Right atrium auricular region (tissue), 2 donors: ENCODE measurements around the gene PRKAG2. TPM values are rescaled to one million over a fixed set of nuclear protein-coding genes. Genes with fewer than 3 reads are reported as not detected.

Experiments
- DNase-seq: peaks from one replicate; pipeline ENCODE4 v3.0.0-alpha.2; 2019; ENCODE audit warnings: low spot score
- H3K27ac ChIP-seq, 2 donors: fragments of 200-600 bp; sonication (generic); 1 replicate in 1 of 2; 2 replicates in 1 of 2; pipeline ENCODE4 v1.5.1; 2016 to 2019
- H3K27me3 ChIP-seq, 2 donors: fragments of 200-600 bp; sonication (generic); one replicate each; pipeline versions ENCODE4 v1.5.1 to v1.6.0; 2017 to 2019
- H3K36me3 ChIP-seq: fragments of 200-600 bp; sonication (generic); one replicate; pipeline ENCODE4 v1.5.1; 2016
- H3K4me1 ChIP-seq, 2 donors: fragments of 200-600 bp; sonication (generic); one replicate each; pipeline versions ENCODE4 v1.5.1 to v1.6.0; 2017 to 2019
- H3K4me3 ChIP-seq, 2 donors: fragments of 200-600 bp; sonication (generic); 1 replicate in 1 of 2; 2 replicates in 1 of 2; pipeline ENCODE4 v1.5.1; 2017 to 2019; ENCODE audit warnings: mild to moderate bottlenecking in 1 of 2, moderate library complexity in 1 of 2
- H3K9me3 ChIP-seq, 2 donors: fragments of 200-600 bp; sonication (generic); one replicate each; pipeline ENCODE4 v1.5.1; 2019
- total RNA-seq, 2 donors: library from RNA; depleted of rRNA; stranded (reverse); fragments of >200 nt; gene quantifications; one replicate each; pipeline ENCODE4 v1.1.0, GENCODE V29; 2016
- TF ChIP-seq, protein P1 (sequence below), 2 donors: fragments of 200-600 bp; sonication (generic); IDR thresholded peaks; one replicate each; pipeline ENCODE4 v1.5.1; 2019; ENCODE audit warnings: antibody characterized with exemption in 2 of 2

The PRKAG2 gene
- total RNA-seq, 2 donors from 2014 or later = 133 to 177 TPM

DNA sequence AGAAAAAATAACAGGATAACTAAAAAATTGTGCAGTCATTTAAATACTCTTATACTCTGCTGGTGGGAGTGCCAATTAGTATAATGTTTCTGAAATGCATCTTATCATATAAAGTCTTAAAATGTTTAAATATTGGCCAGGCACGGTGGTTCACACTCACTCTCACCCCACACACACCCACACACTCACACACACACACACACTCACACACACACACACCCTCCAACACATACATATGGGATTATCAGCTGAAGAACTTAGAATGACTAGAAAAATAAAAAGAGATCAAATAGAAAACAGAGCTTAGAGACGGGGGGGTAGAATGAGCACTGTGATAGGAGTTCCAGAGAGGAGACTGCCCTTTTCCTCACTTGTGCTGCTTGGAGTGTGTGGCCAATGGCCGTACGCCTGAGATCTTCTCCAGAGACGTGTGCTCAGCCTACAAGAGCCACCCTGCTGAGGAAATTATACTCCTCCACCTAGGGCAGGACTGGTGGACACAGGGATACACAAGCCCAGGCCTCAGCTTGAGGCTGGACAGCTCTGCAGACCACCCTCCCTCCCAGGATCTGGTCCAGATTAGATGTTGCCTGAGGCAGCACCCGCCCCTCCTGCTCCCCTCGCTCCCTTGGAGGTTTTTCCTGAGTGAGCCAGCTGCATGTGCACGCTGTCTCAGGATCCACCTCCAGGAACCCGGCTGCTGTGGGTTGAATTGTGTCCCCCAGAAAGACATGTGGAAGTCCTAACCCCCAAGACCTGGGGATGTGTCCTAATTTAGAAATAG is 26.5 kb upstream of the PRKAG2 start:
- H3K27me3 ChIP-seq = no peaks in the 10 kb centered on the region
- H3K4me1 ChIP-seq = no peaks in the 10 kb centered on the region
- no peak overlapping the region for H3K4me3 ChIP-seq
- H3K9me3 ChIP-seq = no peaks in the 10 kb centered on the region
- no peak for DNase-seq
- no peak overlapping the region for H3K27ac ChIP-seq
- no peaks in the 10 kb centered on the region for H3K36me3 ChIP-seq
- TF ChIP-seq, protein P1, sequence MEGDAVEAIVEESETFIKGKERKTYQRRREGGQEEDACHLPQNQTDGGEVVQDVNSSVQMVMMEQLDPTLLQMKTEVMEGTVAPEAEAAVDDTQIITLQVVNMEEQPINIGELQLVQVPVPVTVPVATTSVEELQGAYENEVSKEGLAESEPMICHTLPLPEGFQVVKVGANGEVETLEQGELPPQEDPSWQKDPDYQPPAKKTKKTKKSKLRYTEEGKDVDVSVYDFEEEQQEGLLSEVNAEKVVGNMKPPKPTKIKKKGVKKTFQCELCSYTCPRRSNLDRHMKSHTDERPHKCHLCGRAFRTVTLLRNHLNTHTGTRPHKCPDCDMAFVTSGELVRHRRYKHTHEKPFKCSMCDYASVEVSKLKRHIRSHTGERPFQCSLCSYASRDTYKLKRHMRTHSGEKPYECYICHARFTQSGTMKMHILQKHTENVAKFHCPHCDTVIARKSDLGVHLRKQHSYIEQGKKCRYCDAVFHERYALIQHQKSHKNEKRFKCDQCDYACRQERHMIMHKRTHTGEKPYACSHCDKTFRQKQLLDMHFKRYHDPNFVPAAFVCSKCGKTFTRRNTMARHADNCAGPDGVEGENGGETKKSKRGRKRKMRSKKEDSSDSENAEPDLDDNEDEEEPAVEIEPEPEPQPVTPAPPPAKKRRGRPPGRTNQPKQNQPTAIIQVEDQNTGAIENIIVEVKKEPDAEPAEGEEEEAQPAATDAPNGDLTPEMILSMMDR (IDR thresholded peaks at IDR 0.05) = no peak

DNA sequence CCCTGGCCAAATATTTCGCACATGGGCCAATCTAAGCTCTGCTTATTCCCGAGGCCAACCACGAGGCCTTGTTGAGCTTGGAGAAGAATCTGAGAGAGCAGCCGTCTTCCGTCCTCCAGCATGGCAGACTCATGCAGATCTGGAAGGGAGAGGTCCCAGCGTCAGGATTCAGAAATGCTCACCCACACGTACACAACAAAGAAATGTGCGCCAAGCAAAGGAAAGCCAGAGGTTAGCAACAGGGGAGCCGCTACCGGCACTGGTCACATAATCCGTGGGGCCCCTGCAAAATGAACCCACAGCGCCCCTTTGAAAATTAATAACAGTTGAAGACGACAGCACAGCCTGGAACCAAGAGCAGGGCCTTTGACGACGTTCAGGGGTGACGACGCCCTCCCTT is 25.4 kb upstream of the PRKAG2 start:
- H3K27me3 ChIP-seq = no peaks in the 10 kb centered on the region
- no peak overlapping the region for H3K27ac ChIP-seq
- H3K4me3 ChIP-seq = no peak overlapping the region
- DNase-seq = no peak
- H3K9me3 ChIP-seq = no peaks in the 10 kb centered on the region
- TF ChIP-seq, protein P1 (IDR thresholded peaks at IDR 0.05) = no peak
- H3K36me3 ChIP-seq = no peaks in the 10 kb centered on the region
- peaks cover 0 to 2% of the 10 kb centered on the region in 2 donors for H3K4me1 ChIP-seq

DNA sequence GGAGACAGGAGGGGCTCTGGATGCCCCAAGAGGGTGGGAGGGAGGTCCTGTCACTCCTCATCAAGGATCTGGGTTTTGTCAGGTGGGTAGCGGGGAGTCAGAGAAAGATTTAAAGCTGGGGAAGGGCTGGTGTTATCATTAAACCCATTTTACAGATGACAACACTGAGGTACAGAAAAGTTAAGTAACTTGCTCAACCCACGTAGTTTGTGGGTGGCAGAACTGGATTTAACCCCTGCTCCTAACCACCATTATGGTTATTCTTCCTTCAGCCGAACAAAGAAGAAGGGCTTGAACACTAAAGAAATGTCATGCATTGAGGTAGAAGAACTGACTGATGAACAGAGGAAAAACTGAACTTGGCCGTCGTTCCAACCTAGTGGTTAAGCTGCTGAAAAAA is 24.9 kb upstream of the PRKAG2 start:
- no peaks in the 10 kb centered on the region for H3K9me3 ChIP-seq
- TF ChIP-seq, protein P1 (IDR thresholded peaks at IDR 0.05) = no peak
- no peaks in the 10 kb centered on the region for H3K27me3 ChIP-seq
- H3K4me1 ChIP-seq = peaks cover 0 to 6% of the 10 kb centered on the region in 2 donors
- DNase-seq = no peak
- no peaks in the 10 kb centered on the region for H3K36me3 ChIP-seq
- H3K4me3 ChIP-seq = no peak overlapping the region
- H3K27ac ChIP-seq = no peak overlapping the region

DNA sequence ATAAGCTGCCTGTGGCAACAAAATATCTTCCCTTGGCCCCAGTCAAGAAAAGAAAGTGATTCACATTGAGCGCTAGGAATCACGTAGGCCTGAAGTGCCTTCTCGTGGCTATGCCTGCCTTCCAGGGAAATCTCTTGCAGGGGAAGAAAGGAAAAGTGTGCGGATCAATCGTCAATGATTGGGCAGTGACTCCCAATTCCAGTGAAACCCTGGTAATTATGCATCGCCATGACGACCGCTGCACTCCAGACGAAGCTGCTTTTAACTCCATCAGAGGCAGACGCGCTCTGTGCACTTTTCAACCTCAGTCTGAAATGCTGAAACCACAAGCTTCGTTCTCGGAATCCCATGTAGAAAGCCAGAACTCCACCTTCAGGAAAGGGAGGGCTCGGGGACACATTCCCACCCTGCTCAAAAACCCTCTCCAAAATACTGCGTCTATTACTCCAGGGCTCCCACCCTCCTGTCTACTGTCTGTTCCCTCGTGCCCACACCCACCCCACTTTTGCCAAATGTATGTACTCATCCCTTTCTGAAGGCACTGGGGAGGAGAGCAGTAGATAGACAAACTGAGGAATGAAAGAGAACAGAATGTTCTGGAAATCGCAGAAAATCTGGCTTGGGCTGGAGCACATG is 24.2 kb upstream of the PRKAG2 start:
- no peaks in the 10 kb centered on the region for H3K27me3 ChIP-seq
- no peaks in the 10 kb centered on the region for H3K36me3 ChIP-seq
- DNase-seq = no peak
- no peaks in the 10 kb centered on the region for H3K9me3 ChIP-seq
- no peak overlapping the region for H3K4me3 ChIP-seq
- H3K27ac ChIP-seq = no peak overlapping the region
- H3K4me1 ChIP-seq = peaks cover 0 to 7% of the 10 kb centered on the region in 2 donors
- TF ChIP-seq, protein P1 (IDR thresholded peaks at IDR 0.05) = no peak

DNA sequence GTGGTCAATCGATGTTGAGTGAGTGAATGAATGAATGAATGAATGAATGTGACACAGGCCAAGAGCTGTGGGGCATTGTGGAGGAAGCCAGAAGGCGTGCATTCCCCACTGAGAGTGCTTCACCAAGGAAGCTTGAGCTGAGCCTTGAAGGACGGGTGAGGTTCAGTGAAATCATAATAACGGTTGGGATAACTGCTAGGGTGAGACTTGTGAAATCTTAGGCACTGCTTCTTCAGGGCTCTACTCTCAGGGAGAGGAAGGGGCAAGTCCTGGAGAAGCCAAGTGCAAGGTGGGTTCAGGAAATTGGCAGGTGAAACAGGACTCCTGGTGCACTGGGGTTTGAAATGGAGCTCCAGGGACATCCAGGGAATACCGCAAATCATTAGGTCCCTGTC is 23.7 kb upstream of the PRKAG2 start:
- H3K27ac ChIP-seq = no peak overlapping the region
- H3K9me3 ChIP-seq = no peaks in the 10 kb centered on the region
- no peak overlapping the region for H3K4me3 ChIP-seq
- no peaks in the 10 kb centered on the region for H3K27me3 ChIP-seq
- H3K36me3 ChIP-seq = no peaks in the 10 kb centered on the region
- H3K4me1 ChIP-seq = peaks cover 0 to 7% of the 10 kb centered on the region in 2 donors
- DNase-seq = no peak
- TF ChIP-seq, protein P1 (IDR thresholded peaks at IDR 0.05) = no peak
